OCI-LY7 (cell line): ENCODE data around the gene TUBGCP2. TPM values are rescaled to one million over a fixed set of nuclear protein-coding genes. Genes with fewer than 3 reads are reported as not detected.

Source experiments
- BruUV-seq: library from RNA; stranded (reverse); fragments of 400-500 nt; replicated peaks from 2 replicates; lab custom pipeline; 2021; lab: Mats Ljungman, UMichigan
- CTCF ChIA-PET: fragments of 300-600 bp; sonication (Branson Sonifier 250); formaldehyde crosslinking; loops from one replicate; lab custom pipeline; 2022; ENCODE audit warnings: antibody characterized with exemption; ENCODE audit not compliant: unreplicated experiment; lab: Charles Lee
- POLR2A ChIA-PET: fragments of 300-600 bp; sonication (Branson Sonifier 250); formaldehyde crosslinking; loops from one replicate; lab custom pipeline; 2022; ENCODE audit warnings: antibody characterized with exemption; lab: Charles Lee
- DNase-seq: peaks from one replicate; pipeline ENCODE4 v3.0.0-alpha.2; 2015; ENCODE audit warnings: low spot score
- H2AFZ ChIP-seq: fragments of 200-600 bp; sonication (generic), shearing (Covaris generic); 2 replicates; pipeline ENCODE4 v1.6.1; 2014; ENCODE audit warnings: mild to moderate bottlenecking, antibody characterized with exemption, low read length, moderate library complexity
- H3K27ac ChIP-seq: fragments of 200-600 bp; sonication (generic); 2 replicates; pipeline ENCODE4 v1.5.1; 2014; ENCODE audit warnings: mixed run types, low read depth, mild to moderate bottlenecking, moderate library complexity, low read length, inconsistent platforms; ENCODE audit not compliant: poor library complexity, severe bottlenecking
- H3K36me3 ChIP-seq: fragments of 200-600 bp; sonication (generic); 2 replicates; pipeline ENCODE4 v1.6.1; 2014; ENCODE audit warnings: mild to moderate bottlenecking, antibody characterized with exemption, low read length, moderate library complexity, mixed read lengths; ENCODE audit not compliant: insufficient read depth
- H3K4me1 ChIP-seq: fragments of 200-600 bp; sonication (generic); 2 replicates; pipeline ENCODE4 v1.5.1; 2014; ENCODE audit warnings: mild to moderate bottlenecking, low read length; ENCODE audit not compliant: insufficient read depth, poor library complexity, severe bottlenecking
- H3K4me2 ChIP-seq: fragments of 200-600 bp; sonication (generic); 2 replicates; pipeline ENCODE4 v1.6.1; 2014; ENCODE audit warnings: mild to moderate bottlenecking, low read length
- H3K4me3 ChIP-seq: fragments of 200-600 bp; sonication (generic); 2 replicates; pipeline ENCODE4 v1.5.1; 2014; ENCODE audit warnings: mild to moderate bottlenecking, low read depth, low read length; ENCODE audit not compliant: poor library complexity, severe bottlenecking
- H3K79me2 ChIP-seq: fragments of 200-600 bp; sonication (generic); 2 replicates; pipeline ENCODE4 v1.6.1; 2016; ENCODE audit warnings: low read depth, mild to moderate bottlenecking, low read length, moderate library complexity, mixed read lengths; ENCODE audit not compliant: insufficient read depth
- H3K9me2 ChIP-seq: fragments of 200-600 bp; sonication (generic); 2 replicates; pipeline ENCODE4 v1.6.1; 2016; ENCODE audit warnings: mild to moderate bottlenecking, low read length, mixed read lengths; ENCODE audit not compliant: insufficient read depth
- H3K9me3 ChIP-seq: fragments of 200-600 bp; sonication (generic); 2 replicates; pipeline ENCODE4 v1.6.1; 2014; ENCODE audit warnings: mild to moderate bottlenecking, mixed run types, low read length, mixed read lengths
- H4K20me1 ChIP-seq: fragments of 200-600 bp; sonication (generic); 2 replicates; pipeline ENCODE4 v1.6.1; 2014; ENCODE audit warnings: mild to moderate bottlenecking, antibody characterized with exemption, low read length, moderate library complexity, mixed read lengths; ENCODE audit not compliant: insufficient read depth
- EZH2phosphoT487 ChIP-seq: fragments of 200-600 bp; sonication (generic); IDR thresholded peaks from 2 replicates; pipeline ENCODE4 v1.6.1; 2018; ENCODE audit warnings: low read depth, borderline replicate concordance, mild to moderate bottlenecking, mixed run types, antibody characterized with exemption, low read length, moderate library complexity, mixed read lengths
- intact Hi-C: fragments of 100-400 bp; cut with micrococcal nuclease; formaldehyde crosslinking; loops from one replicate; pipeline ENCODE4 v1.10.0; 2022; ENCODE audit not compliant: unreplicated experiment
- total RNA-seq, 2 experiments: library from RNA; depleted of rRNA in 1 of 2; stranded (reverse); fragments of >200 nt in 1 of 2; shearing (Covaris generic) in 1 of 2; gene quantifications; 2 replicates each; pipeline ENCODE4 v1.2.3, GENCODE V29; 2014 to 2022
- TF ChIP-seq, protein P1 (sequence below): fragments of 200-600 bp; sonication (generic); conservative IDR thresholded peaks from 2 replicates; pipeline ENCODE4 v1.5.1; 2014; ENCODE audit warnings: mild to moderate bottlenecking, antibody characterized with exemption, low read length, moderate library complexity, mixed read lengths

TUBGCP2 gene
- total RNA-seq, 2 experiments from 2014 or later: 40.5 to 56.1 TPM

DNA sequence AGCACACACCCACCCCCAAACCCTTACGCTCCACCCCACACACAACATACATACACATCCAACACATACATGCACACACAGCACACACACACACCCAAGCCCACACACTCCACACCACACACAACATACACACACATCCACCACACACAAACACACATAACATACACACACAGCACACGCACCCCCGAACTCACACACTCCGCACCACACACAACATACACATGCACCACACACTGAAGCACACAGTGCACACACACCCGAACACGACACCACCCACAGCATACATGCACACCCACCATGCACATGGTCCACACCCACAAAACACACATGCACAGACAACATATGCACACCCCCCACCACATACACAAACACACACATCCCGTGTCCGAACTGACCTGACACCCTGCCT is 40.5 kb upstream of the TUBGCP2 start:
- Histone ChIP-seq H3K36me3 (no peaks in the 10 kb centered on the region), H3K4me1 (no peaks in the 10 kb centered on the region), H3K9me3 (no peaks in the 10 kb centered on the region), H2AFZ (no peak overlapping the region), H3K4me3 (no peak overlapping the region), H3K9me2 (no peaks in the 10 kb centered on the region), H4K20me1 (no peaks in the 10 kb centered on the region), H3K79me2 (no peaks in the 10 kb centered on the region), H3K4me2 (no peak overlapping the region), H3K27ac (no peak overlapping the region)
- CTCF ChIA-PET: no interaction called here
- no peak for DNase-seq
- no TSS peak for BruUV-seq
- intact Hi-C loops: no loop called here
- no peak for TF ChIP-seq EZH2phosphoT487
- TF ChIP-seq, protein P1, sequence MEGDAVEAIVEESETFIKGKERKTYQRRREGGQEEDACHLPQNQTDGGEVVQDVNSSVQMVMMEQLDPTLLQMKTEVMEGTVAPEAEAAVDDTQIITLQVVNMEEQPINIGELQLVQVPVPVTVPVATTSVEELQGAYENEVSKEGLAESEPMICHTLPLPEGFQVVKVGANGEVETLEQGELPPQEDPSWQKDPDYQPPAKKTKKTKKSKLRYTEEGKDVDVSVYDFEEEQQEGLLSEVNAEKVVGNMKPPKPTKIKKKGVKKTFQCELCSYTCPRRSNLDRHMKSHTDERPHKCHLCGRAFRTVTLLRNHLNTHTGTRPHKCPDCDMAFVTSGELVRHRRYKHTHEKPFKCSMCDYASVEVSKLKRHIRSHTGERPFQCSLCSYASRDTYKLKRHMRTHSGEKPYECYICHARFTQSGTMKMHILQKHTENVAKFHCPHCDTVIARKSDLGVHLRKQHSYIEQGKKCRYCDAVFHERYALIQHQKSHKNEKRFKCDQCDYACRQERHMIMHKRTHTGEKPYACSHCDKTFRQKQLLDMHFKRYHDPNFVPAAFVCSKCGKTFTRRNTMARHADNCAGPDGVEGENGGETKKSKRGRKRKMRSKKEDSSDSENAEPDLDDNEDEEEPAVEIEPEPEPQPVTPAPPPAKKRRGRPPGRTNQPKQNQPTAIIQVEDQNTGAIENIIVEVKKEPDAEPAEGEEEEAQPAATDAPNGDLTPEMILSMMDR: no peak
- POLR2A ChIA-PET: no interaction called here

DNA sequence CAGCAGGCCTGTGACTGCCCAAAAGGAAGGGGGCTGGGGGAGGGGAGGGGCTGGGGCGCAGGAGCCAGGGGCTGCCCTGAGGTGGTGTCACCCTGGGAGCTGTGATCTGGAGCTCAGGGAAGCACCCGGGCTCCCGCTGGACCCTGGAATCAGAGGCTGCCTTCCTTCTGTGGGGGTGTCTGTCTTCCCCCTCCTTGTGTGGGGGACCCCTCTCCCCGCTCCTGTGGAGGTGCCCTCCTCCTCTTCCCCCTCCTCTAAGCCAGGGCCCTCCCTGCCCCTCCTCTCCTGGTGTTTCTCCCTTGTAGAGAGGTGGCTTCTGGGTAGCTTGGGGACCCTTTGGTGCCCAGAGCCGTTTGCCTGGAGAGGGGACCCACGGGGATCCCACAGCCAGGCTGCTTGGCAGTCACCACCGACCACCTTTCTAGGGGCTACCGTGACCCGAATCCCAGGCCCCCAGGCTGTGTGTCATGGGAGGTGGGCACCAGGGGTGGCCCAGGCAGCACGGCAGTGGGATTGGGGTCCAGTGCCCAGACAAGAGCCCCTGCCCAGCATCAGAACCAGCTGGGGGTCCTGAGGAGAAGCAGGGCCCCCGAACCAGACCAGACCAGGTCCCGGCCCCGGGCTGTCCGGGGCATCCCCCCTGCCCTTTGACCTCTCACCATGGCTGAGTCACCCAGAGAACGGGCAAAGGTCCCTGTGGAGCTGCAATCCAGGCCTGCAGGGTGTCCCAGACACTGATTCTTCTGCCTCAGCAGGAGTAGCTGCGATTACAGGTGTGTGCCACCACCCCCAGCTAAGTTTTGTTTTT is 39.2 kb upstream of the TUBGCP2 start:
- intact Hi-C loops: no loop called here
- no peak for TF ChIP-seq EZH2phosphoT487
- TF ChIP-seq, protein P1: no peak
- Histone ChIP-seq H3K36me3 (no peaks in the 10 kb centered on the region), H3K4me3 (no peak overlapping the region), H2AFZ (no peak overlapping the region), H3K4me1 (no peaks in the 10 kb centered on the region), H4K20me1 (no peaks in the 10 kb centered on the region), H3K4me2 (no peak overlapping the region), H3K9me2 (no peaks in the 10 kb centered on the region), H3K9me3 (no peaks in the 10 kb centered on the region), H3K27ac (no peak overlapping the region), H3K79me2 (no peaks in the 10 kb centered on the region)
- no peak for DNase-seq
- ChIA-PET POLR2A (no interaction called here), CTCF (no interaction called here)
- no TSS peak for BruUV-seq

DNA sequence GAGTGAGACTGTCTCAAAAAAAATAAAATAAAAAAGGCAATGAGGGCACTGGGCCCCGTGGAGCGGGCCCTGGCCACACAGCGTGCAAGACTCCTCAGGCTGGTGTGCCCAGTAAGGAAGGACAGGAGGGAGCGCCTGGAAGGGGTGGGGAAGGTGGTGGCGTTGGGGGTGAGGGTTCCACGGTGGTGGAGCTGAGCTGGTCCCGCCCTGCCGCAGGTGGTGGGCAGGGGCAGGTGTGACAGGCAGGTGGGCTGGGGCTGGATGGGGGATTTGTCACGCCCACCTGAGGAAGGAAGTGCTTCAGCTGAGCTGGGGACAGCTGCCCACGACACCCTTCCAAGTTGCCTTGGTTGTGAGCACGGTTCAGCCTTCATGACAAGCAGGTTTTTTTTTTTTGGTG is 37.7 kb upstream of the TUBGCP2 start:
- no peaks in the 10 kb centered on the region for H3K36me3 ChIP-seq
- no peak overlapping the region for H3K27ac ChIP-seq
- H3K4me3 ChIP-seq: no peak overlapping the region
- no peak for DNase-seq
- no peak overlapping the region for H3K4me2 ChIP-seq
- no TSS peak for BruUV-seq
- no peak overlapping the region for H2AFZ ChIP-seq
- CTCF ChIA-PET: no interaction called here
- H3K9me3 ChIP-seq: no peaks in the 10 kb centered on the region
- POLR2A ChIA-PET: no interaction called here
- no peaks in the 10 kb centered on the region for H3K4me1 ChIP-seq
- H3K79me2 ChIP-seq: no peaks in the 10 kb centered on the region
- intact Hi-C loops: no loop called here
- no peaks in the 10 kb centered on the region for H3K9me2 ChIP-seq
- H4K20me1 ChIP-seq: no peaks in the 10 kb centered on the region
- TF ChIP-seq, protein P1: no peak
- TF ChIP-seq EZH2phosphoT487: no peak
